Lower lobe of right lung (tissue), 2 donors: ENCODE data around the gene PLLP. TPM values are rescaled to one million over a fixed set of nuclear protein-coding genes. Genes with fewer than 3 reads are reported as not detected.

Experiments used
- ATAC-seq, 2 donors: fragments of 200-7000 bp; cut with Tn5 transposase; one replicate each; pipeline ENCODE4 v1.9.1; 2020 to 2022; ENCODE audit warnings: mild to moderate bottlenecking in 2 of 2, moderate library complexity in 2 of 2
- DNase-seq: peaks from one replicate; pipeline ENCODE4 v3.0.0-alpha.2; 2020
- H3K27ac ChIP-seq: fragments of 200-600 bp; one replicate; pipeline ENCODE4 v1.8.0; 2022
- H3K27me3 ChIP-seq: fragments of 200-600 bp; one replicate; pipeline ENCODE4 v1.8.0; 2022; ENCODE audit warnings: low read depth
- H3K36me3 ChIP-seq: fragments of 200-600 bp; one replicate; pipeline ENCODE4 v1.8.0; 2022; ENCODE audit warnings: mild to moderate bottlenecking
- H3K4me1 ChIP-seq: fragments of 200-600 bp; one replicate; pipeline ENCODE4 v1.8.0; 2022
- H3K4me3 ChIP-seq: fragments of 200-600 bp; one replicate; pipeline ENCODE4 v1.8.0; 2022; ENCODE audit warnings: mild to moderate bottlenecking
- H3K9me3 ChIP-seq: fragments of 200-600 bp; one replicate; pipeline ENCODE4 v1.8.0; 2022
- intact Hi-C: fragments of 100-400 bp; cut with DNase I; formaldehyde crosslinking; loops from one replicate; pipeline ENCODE4 v1.11.0; 2022
- total RNA-seq: library from RNA; stranded (reverse); fragmentation: NEBNext Ultra II Directional; extraction: Animal tissue kit (Norgen Biotek cat#: 25700); gene quantifications from one replicate; pipeline ENCODE4 v1.2.1, GENCODE V29; 2021
- TF ChIP-seq, protein P1 (sequence below): fragments of 200-600 bp; IDR thresholded peaks from one replicate; pipeline ENCODE4 v1.8.0; 2022; ENCODE audit warnings: antibody characterized with exemption, mild to moderate bottlenecking
- donor health status: DM: no; HTN: yes; CAD: no; lungs with severe emphysema.

The PLLP gene
- total RNA-seq, 1 donor from 2014 or later: 77.5 TPM

DNA sequence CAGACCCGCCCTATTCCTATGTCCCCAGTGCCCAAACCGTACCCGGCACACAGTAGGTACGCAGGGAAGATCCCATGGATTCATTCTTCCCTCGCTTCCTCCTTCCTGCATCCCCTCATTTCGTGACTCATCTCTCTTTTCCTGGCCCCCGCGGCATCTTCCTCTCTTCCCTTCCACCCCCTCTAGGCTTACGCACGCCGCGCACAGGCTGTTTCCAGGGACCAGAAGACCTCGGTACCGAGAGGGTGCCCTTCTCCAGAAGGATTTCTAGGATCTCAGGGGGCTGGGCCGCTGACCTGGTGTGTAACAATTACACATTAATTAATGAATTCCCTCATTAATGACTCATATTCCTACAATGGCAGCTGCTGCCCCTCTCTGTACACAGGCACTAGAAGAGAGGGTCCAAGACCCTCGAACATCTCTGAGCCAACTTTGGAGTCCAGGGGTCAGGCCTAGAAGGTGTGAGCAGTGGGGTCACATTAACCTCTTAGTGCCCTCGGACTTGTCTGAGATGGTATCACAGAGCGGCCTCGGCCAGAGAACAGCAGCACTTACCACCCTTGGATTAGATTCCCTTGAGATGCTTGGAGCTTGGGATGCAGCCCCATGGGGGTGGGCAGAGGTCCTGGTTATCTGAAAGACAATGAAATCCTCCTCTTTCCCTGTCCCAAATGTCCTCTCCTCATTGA lies 16.8 kb upstream of the PLLP start:
- H3K36me3 ChIP-seq: no peaks in the 10 kb centered on the region
- peak overlapping the region; percentile 56 for H3K4me3 ChIP-seq
- ATAC-seq (no peak), DNase-seq (no peak)
- H3K27me3 ChIP-seq: no peaks in the 10 kb centered on the region
- H3K9me3 ChIP-seq: no peaks in the 10 kb centered on the region
- intact Hi-C loops: loop anchor here (5.0 kb wide), 1 partner anchor 116 kb away; no protein-coding TSS in a partner anchor
- peaks cover 43% of the 10 kb centered on the region for H3K4me1 ChIP-seq
- TF ChIP-seq, protein P1, sequence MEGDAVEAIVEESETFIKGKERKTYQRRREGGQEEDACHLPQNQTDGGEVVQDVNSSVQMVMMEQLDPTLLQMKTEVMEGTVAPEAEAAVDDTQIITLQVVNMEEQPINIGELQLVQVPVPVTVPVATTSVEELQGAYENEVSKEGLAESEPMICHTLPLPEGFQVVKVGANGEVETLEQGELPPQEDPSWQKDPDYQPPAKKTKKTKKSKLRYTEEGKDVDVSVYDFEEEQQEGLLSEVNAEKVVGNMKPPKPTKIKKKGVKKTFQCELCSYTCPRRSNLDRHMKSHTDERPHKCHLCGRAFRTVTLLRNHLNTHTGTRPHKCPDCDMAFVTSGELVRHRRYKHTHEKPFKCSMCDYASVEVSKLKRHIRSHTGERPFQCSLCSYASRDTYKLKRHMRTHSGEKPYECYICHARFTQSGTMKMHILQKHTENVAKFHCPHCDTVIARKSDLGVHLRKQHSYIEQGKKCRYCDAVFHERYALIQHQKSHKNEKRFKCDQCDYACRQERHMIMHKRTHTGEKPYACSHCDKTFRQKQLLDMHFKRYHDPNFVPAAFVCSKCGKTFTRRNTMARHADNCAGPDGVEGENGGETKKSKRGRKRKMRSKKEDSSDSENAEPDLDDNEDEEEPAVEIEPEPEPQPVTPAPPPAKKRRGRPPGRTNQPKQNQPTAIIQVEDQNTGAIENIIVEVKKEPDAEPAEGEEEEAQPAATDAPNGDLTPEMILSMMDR: no peak
- peak overlapping the region; percentile 31 for H3K27ac ChIP-seq

DNA sequence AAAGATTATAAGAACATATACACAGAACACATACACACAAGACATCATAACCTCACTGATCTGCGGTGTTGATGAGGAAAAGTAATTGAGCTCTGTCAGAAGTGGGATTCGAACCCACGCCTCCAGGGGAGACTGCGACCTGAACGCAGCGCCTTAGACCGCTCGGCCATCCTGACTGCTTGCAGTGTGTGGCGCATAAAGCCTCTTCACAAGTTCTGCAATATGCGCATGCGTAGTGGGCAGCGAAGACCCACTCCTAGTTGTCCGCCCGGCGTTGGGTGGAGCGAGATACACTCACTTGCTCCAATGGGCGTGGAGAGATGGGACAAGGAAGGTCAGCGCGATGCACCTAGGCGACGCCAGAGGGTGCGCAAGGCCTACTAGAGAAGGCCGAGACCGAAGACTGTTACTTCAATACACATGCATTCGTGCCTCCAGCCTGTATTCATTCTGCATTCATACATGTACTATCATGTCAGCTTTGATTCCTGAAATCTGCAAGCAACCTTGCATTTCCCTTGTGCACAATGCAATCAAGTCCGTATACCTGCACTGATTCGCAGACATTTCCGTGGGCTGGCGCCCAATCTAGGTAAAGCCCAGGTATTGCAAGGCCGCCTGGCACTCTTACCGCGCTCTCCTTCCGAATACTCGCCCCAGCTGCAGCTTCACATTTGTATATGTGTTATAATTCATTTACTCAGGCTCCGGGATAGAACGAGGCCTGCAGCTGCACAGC lies 16.1 kb upstream of the PLLP start:
- ATAC-seq (peak; percentile 93 to 97), DNase-seq (peak; percentile 99)
- TF ChIP-seq, protein P1: peak; percentile 96
- H3K4me1 ChIP-seq: peaks cover 41% of the 10 kb centered on the region
- peak overlapping the region; percentile 85 for H3K27ac ChIP-seq
- intact Hi-C loops: loop anchor here (5.0 kb wide), 1 partner anchor 117 kb away; no protein-coding TSS in a partner anchor
- H3K27me3 ChIP-seq: no peaks in the 10 kb centered on the region
- H3K4me3 ChIP-seq: peak overlapping the region; percentile 56
- no peaks in the 10 kb centered on the region for H3K36me3 ChIP-seq
- no peaks in the 10 kb centered on the region for H3K9me3 ChIP-seq

DNA sequence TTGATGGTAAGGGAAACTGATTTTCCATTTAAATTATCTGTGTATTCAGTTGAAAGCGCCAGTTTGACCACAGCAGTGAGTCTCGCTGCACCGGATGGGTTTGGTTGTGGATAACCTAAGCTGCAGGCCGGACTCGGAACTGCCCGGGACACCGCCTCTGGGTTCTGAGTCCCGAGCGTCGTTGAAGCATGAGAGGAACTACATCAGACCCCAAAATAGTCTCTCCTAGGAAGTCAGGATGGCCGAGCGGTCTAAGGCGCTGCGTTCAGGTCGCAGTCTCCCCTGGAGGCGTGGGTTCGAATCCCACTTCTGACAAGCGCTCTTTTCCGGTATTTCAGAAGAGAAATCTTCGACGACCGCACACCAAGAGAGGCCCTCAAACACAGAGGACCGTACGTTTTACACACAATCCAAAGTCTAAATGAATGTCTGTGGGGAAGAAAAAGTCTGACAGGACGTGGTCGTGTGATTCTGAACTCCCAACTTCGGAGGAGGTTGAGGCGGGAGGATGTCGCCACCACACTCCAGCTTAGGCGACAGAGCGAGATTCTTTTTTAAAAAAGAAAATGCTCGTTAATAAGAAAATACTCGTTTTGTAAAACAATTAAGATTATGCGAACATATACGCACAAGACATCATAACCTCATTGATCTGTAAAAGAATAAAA lies 15.4 kb upstream of the PLLP start:
- Histone ChIP-seq H3K27me3 (no peaks in the 10 kb centered on the region), H3K9me3 (no peaks in the 10 kb centered on the region), H3K4me1 (peaks cover 34% of the 10 kb centered on the region), H3K27ac (peak overlapping the region; percentile 85), H3K36me3 (no peaks in the 10 kb centered on the region), H3K4me3 (peak overlapping the region; percentile 56)
- DNase-seq (peak; percentile 89), ATAC-seq (peak; percentile 86)
- TF ChIP-seq, protein P1: peak; percentile 32
- intact Hi-C loops: loop anchor here (5.0 kb wide), 1 partner anchor 117 kb away; no protein-coding TSS in a partner anchor

DNA sequence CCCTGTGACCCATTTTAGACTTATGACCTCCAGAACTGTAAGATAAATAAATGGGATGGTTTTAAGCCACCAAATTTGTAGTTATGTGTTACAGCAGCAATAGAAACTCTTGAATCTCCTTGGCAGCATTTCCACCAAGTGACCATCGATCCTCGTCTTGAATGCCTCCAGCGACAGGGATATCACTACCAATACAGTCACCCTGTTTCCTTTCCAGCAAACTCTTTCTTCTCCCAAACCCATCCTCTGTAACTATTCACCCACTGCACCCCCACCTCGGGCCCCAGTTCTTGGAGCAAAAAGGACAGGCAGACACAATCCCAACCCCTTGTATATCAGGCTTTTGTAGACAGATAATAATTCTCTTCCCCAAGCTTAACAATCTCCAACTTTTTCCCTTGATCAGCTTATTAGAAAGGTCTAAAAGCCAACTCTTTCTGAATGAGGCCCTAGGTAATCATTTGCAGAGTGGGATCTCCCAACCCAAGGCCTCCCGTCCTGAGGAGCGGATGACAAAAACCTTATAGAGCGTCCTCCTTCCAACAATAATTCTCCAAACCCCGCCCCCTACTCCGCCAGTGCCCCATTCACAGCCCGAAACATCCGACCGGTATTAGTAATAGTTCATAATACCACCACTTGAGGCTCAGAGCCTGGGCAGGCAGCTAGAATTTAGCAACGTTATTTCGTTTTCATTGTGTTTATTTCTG lies 14.7 kb upstream of the PLLP start:
- ATAC-seq: peak; percentile 15 to 48
- Histone ChIP-seq H3K27me3 (no peaks in the 10 kb centered on the region), H3K36me3 (no peaks in the 10 kb centered on the region), H3K27ac (peak overlapping the region; percentile 85), H3K9me3 (no peaks in the 10 kb centered on the region), H3K4me1 (peaks cover 27% of the 10 kb centered on the region), H3K4me3 (peak overlapping the region; percentile 56)
- peak; percentile 59 for DNase-seq
- TF ChIP-seq, protein P1: no peak
- intact Hi-C loops: no loop called here

DNA sequence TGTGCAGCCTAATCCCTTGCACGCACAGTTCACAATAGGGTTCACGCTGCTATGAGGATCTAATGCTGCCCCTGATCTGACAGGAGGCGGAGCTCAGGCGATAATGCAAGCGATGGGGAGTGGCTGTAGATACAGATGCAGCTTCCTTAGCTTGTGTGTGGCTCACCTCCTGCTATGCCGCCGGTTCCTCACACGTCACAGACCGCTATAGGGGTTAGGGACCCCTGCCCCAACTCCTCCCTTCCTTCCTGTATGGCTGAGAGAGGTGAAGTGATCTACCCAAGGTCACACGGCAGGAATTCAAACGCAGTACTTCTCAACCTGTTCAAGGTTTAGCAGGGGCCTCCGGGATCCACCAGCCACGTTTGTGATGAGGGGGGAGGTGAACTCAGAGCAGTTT lies 13.4 kb upstream of the PLLP start:
- Histone ChIP-seq H3K9me3 (no peaks in the 10 kb centered on the region), H3K4me3 (no peak overlapping the region), H3K27ac (no peak overlapping the region), H3K27me3 (no peaks in the 10 kb centered on the region), H3K4me1 (peaks cover 18% of the 10 kb centered on the region), H3K36me3 (no peaks in the 10 kb centered on the region)
- DNase-seq (no peak), ATAC-seq (no peak)
- TF ChIP-seq, protein P1: no peak
- intact Hi-C loops: no loop called here
